Measurements from ENCODE around the gene OLFML1. TPM values are rescaled to one million over a fixed set of nuclear protein-coding genes. Genes with fewer than 3 reads are reported as not detected.

The OLFML1 gene
- total and polyA plus RNA-seq, 10 of the 15 experiments (the other 5 are each of a cell fraction or from before 2014, with no cell fraction given) = 0.04 to 0.71 (median 0.21) TPM; not detected in 6

DNA sequence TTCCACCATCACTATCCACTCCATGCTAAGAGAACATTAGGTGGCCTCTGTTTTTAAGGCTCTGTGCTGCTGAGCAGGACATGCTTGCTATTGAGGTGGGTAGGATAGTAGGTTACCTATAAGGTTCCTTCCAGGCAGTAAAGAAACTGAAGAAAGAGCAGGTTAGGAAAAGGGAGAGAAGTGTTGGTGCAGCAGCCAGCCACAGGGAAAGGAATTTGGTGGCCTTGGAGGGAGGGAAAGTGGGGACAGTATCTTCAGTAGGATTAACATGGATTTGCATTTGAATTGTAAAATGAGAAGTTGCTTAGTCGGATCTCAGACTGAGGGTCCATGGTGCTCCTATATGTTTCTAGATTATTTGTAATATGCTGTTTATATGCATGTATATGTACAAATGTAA, 49.2 kb upstream of the OLFML1 start:
- no peaks in the 10 kb centered on the region for H3K9me3 ChIP-seq (replicated peaks; ENCODE audit: control insufficient read depth, insufficient read depth, low read length)
- peak overlapping the region; percentile 85 for H2AFZ ChIP-seq (ENCODE audit: control insufficient read depth, low read depth, low read length)
- no peak overlapping the region for H3K27ac ChIP-seq (ENCODE audit: control insufficient read depth, insufficient read depth)
- no peak overlapping the region for H3K4me3 ChIP-seq
- no peaks in the 10 kb centered on the region for H3K79me2 ChIP-seq (ENCODE audit: control insufficient read depth, insufficient read depth, low read length)
- ChIA-PET SMC1A (ENCODE audit: uncharacterized antibody, unreplicated experiment) (interaction anchor here (0.6 to 2.0 kb wide), 12 partner anchors 10 to 1466 kb away, joined by 3 to 21 read pairs (median 4); no protein-coding TSS in a partner anchor), RAD21 (ENCODE audit: unreplicated experiment) (interaction anchor here (0.8 to 1.5 kb wide), 11 partner anchors 8 to 262 kb away, joined by 3 to 14 read pairs (median 3); partner anchors contain the start of gene PPFIBP2), CTCF (interaction anchor here (0.9 to 2.3 kb wide), 6 partner anchors 10 to 83 kb away, joined by 3 to 16 read pairs (median 5); partner anchors contain the start of gene PPFIBP2), POLR2A (interaction anchor here (1.5 to 1.6 kb wide), 2 partner anchors 9 to 85 kb away, joined by 3 to 4 read pairs; no protein-coding TSS in a partner anchor)
- H4K20me1 ChIP-seq (ENCODE audit: control insufficient read depth, insufficient read depth) = no peaks in the 10 kb centered on the region
- DNase-seq (ENCODE audit: low read depth, low spot score) (no peak), FAIRE-seq (peak; percentile 23), ATAC-seq (no peak)
- H3K4me1 ChIP-seq (ENCODE audit: control insufficient read depth, insufficient read depth, low read length) = 0 out of 2 replicates have a peak, but pooled peaks cover 5% of the 10 kb centered on the region
- no TSS peak for BruUV-seq (replicated peaks)
- no peaks in the 10 kb centered on the region for H3K36me3 ChIP-seq (ENCODE audit: control insufficient read depth in 2 of 2, insufficient read depth in 2 of 2, low read length in 1 of 2)
- in situ Hi-C loops (cut with MboI) (no loop called here), intact Hi-C loops (cut with micrococcal nuclease; ENCODE audit: unreplicated experiment) (no loop called here)
- no peaks in the 10 kb centered on the region for H3K27me3 ChIP-seq (replicated peaks in 1 of 2; ENCODE audit: control insufficient read depth in 2 of 2, insufficient read depth in 2 of 2, low read length in 1 of 2)
- TF ChIP-seq EED (IDR thresholded peaks at IDR 0.05; ENCODE audit: low read depth) (no peak), NR2F1 (conservative IDR thresholded peaks at IDR 0.05) (no peak), CHD2 (IDR thresholded peaks at IDR 0.05; ENCODE audit: borderline replicate concordance, low read depth, low read length) (no peak), CEBPB (IDR thresholded peaks at IDR 0.05; ENCODE audit: borderline replicate concordance in 1 of 2, low read depth in 2 of 2, low read length in 2 of 2) (no peak), ZNF384 (IDR thresholded peaks at IDR 0.05; ENCODE audit: borderline replicate concordance, low read depth, low read length) (no peak), CREB1 (IDR thresholded peaks at IDR 0.05; ENCODE audit: low read depth) (no peak), FOS (IDR thresholded peaks at IDR 0.05; ENCODE audit: borderline replicate concordance, extremely low read depth, insufficient read length) (no peak)
- TF ChIP-seq, protein P1, sequence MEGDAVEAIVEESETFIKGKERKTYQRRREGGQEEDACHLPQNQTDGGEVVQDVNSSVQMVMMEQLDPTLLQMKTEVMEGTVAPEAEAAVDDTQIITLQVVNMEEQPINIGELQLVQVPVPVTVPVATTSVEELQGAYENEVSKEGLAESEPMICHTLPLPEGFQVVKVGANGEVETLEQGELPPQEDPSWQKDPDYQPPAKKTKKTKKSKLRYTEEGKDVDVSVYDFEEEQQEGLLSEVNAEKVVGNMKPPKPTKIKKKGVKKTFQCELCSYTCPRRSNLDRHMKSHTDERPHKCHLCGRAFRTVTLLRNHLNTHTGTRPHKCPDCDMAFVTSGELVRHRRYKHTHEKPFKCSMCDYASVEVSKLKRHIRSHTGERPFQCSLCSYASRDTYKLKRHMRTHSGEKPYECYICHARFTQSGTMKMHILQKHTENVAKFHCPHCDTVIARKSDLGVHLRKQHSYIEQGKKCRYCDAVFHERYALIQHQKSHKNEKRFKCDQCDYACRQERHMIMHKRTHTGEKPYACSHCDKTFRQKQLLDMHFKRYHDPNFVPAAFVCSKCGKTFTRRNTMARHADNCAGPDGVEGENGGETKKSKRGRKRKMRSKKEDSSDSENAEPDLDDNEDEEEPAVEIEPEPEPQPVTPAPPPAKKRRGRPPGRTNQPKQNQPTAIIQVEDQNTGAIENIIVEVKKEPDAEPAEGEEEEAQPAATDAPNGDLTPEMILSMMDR (IDR thresholded peaks at IDR 0.05 in 2 of 3, conservative IDR thresholded peaks at IDR 0.05 in 1 of 3; ENCODE audit: control insufficient read depth in 2 of 3, extremely low read depth in 1 of 3, insufficient read depth in 1 of 3, low read depth in 3 of 3, low read length in 3 of 3) = no peak
- WGBS (ENCODE audit: insufficient coverage, insufficient replicate concordance, low lambda C conversion rate, missing lambda C conversion rate) = 100% methylated on average over 1 of the region's 1 CpG
- H3K4me2 ChIP-seq (ENCODE audit: control insufficient read depth, insufficient read depth) = no peak overlapping the region
- H3K9ac ChIP-seq (ENCODE audit: control insufficient read depth, insufficient read depth, low read length) = no peak overlapping the region
